WERI-Rb-1 (cell line): Measurements from ENCODE around the gene PPARD.
A peak's percentile ranks its signal among the peaks of the same experiment; 100 is the strongest.

Source experiments
- DNase-seq: peaks from one replicate; pipeline ENCODE4 v3.0.0-alpha.2; 2020
- H3K27ac ChIP-seq: fragments of 250-450 bp; sonication (Bioruptor Pico); 2 replicates; pipeline ENCODE4 v1.5.1; 2020; ENCODE audit warnings: mild to moderate bottlenecking, moderate library complexity
- H3K27me3 ChIP-seq: fragments of 250-450 bp; sonication (Bioruptor Pico); 2 replicates; pipeline ENCODE4 v1.5.1; 2021; ENCODE audit warnings: mild to moderate bottlenecking, low read depth, moderate library complexity; ENCODE audit not compliant: insufficient read depth, severe bottlenecking
- H3K36me3 ChIP-seq: fragments of 250-450 bp; sonication (Bioruptor Pico); 2 replicates; pipeline ENCODE4 v1.5.1; 2020; ENCODE audit warnings: mild to moderate bottlenecking, moderate library complexity
- H3K4me3 ChIP-seq: 2 replicates; pipeline ENCODE4 v1.5.1; 2011; ENCODE audit warnings: low read depth, mild to moderate bottlenecking, control low read depth, low read length
- H3K9me3 ChIP-seq: fragments of 250-450 bp; sonication (Bioruptor Pico); 2 replicates; pipeline ENCODE4 v1.5.1; 2021; ENCODE audit warnings: mild to moderate bottlenecking, moderate library complexity; ENCODE audit not compliant: severe bottlenecking
- TF ChIP-seq, protein P1 (sequence below): IDR thresholded peaks from 2 replicates; pipeline ENCODE4 v1.5.1; 2011; ENCODE audit warnings: low read depth, mild to moderate bottlenecking, control low read depth, inconsistent platforms, low read length

Gene PPARD

GRCh38 chr6:35310265-35310831 lies 32.0 kb upstream of the PPARD start:
- H3K4me3 ChIP-seq = no peak overlapping the region
- TF ChIP-seq, protein P1, sequence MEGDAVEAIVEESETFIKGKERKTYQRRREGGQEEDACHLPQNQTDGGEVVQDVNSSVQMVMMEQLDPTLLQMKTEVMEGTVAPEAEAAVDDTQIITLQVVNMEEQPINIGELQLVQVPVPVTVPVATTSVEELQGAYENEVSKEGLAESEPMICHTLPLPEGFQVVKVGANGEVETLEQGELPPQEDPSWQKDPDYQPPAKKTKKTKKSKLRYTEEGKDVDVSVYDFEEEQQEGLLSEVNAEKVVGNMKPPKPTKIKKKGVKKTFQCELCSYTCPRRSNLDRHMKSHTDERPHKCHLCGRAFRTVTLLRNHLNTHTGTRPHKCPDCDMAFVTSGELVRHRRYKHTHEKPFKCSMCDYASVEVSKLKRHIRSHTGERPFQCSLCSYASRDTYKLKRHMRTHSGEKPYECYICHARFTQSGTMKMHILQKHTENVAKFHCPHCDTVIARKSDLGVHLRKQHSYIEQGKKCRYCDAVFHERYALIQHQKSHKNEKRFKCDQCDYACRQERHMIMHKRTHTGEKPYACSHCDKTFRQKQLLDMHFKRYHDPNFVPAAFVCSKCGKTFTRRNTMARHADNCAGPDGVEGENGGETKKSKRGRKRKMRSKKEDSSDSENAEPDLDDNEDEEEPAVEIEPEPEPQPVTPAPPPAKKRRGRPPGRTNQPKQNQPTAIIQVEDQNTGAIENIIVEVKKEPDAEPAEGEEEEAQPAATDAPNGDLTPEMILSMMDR = no peak

DNA sequence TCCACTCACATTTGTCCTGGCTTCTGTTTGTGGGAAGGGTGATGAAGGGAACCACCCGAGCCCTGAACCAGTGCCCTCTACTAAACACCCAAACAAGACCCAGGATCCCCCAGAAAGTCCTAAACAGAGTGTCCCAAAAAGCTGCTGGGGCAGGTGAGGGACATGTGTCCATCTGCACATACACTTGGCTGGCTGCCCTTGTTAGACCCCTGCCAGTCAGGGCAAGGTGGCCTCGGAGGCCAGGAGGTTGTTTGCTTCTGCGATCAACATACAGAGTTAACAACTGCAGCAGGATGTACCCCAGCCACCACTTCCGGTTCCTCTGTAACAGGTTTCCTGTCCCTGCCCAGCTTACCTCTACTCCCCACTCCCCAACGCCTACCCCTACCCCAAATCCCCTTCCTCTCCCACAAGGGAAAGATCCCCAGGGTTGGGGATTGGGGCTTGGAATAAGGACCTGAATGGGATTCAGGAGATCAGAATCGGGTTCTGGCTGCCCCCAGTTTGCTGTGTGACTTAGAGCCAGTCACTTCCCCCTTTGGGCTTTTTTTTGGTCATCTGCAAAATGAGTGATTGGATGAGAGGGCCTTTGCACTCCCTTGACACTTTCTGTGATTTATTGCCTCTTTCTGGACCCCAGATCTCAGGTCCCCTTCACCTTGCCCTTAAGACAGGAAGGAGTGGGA lies 30.8 kb upstream of the PPARD start:
- DNase-seq = no peak
- H3K4me3 ChIP-seq = no peak overlapping the region
- H3K9me3 ChIP-seq = peaks cover 2% of the 10 kb centered on the region
- H3K36me3 ChIP-seq = no peaks in the 10 kb centered on the region
- TF ChIP-seq, protein P1 = no peak
- no peaks in the 10 kb centered on the region for H3K27me3 ChIP-seq
- no peak overlapping the region for H3K27ac ChIP-seq

More at GRCh38 chr6:35310265-35310831, 32.0 kb upstream of the PPARD start:
- Histone ChIP-seq H3K27ac (no peak overlapping the region), H3K27me3 (no peaks in the 10 kb centered on the region), H3K36me3 (no peaks in the 10 kb centered on the region), H3K9me3 (no peaks in the 10 kb centered on the region)
- no peak for DNase-seq

- H3K4me3 ChIP-seq = no peak overlapping the region
- H3K36me3 ChIP-seq = no peaks in the 10 kb centered on the region
- DNase-seq = no peak
- H3K9me3 ChIP-seq = peaks cover 3% of the 10 kb centered on the region
- H3K27ac ChIP-seq = no peak overlapping the region
- TF ChIP-seq, protein P1 = no peak
- no peaks in the 10 kb centered on the region for H3K27me3 ChIP-seq
Measured at GRCh38 chr6:35312076-35312800, 30.1 kb upstream of the PPARD start.

DNA sequence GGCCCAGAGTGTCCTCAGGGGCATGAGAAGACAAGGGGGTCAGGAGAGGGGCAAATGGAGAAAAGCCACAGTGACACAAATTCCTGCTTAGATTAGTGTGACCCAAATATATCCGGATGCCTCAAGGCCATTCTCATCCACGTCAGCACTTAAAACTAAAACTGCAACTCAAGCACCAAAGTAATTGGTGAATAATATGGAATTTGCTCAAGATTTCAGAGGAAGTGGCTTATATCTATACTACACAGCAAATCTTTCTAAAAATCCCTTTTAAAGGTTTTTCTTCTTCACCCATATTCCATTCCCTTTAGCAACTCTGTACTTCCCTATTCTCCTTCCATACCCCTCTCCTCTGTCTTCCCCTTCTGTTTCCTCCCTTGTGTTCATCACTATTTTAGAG lies 29.6 kb upstream of the PPARD start:
- Histone ChIP-seq H3K4me3 (no peak overlapping the region), H3K36me3 (no peaks in the 10 kb centered on the region), H3K27me3 (no peaks in the 10 kb centered on the region), H3K9me3 (peaks cover 3% of the 10 kb centered on the region), H3K27ac (no peak overlapping the region)
- TF ChIP-seq, protein P1 = no peak
- DNase-seq = no peak

GRCh38 chr6:35317483-35318195 lies 24.7 kb upstream of the PPARD start:
- H3K36me3 ChIP-seq = no peaks in the 10 kb centered on the region
- H3K4me3 ChIP-seq = peak overlapping the region; percentile 63
- DNase-seq = peak; percentile 81
- peak overlapping the region; percentile 66 for H3K27ac ChIP-seq
- peaks cover 3% of the 10 kb centered on the region for H3K9me3 ChIP-seq
- TF ChIP-seq, protein P1 = peak; percentile 44; the same call in 1 of the 2 replicates
- H3K27me3 ChIP-seq = no peaks in the 10 kb centered on the region
